HepG2 (cell line): ENCODE data around the gene GARIN5A. TPM values are rescaled to one million over a fixed set of nuclear protein-coding genes. Genes with fewer than 3 reads are reported as not detected.
A peak's percentile ranks its signal among the peaks of the same experiment; 100 is the strongest.

Experiments used
- ATAC-seq: fragments of 200-7000 bp; cut with Tn5 transposase; 3 replicates; pipeline ENCODE4 v1.9.1; 2020; ENCODE audit warnings: mild to moderate bottlenecking, moderate library complexity
- BruUV-seq: library from RNA; stranded (reverse); fragments of 400-500 nt; replicated peaks from 2 replicates; lab custom pipeline; 2021; lab: Mats Ljungman, UMichigan
- CTCF ChIA-PET: fragments of 300-600 bp; formaldehyde crosslinking; extraction: SDS; loops from one replicate; lab custom pipeline; 2021; ENCODE audit warnings: low total read pairs, inconsistent platforms, low intra/inter-chr PET ratio; lab: Yijun Ruan, JAX
- POLR2A ChIA-PET: fragments of 350-600 bp; sonication (Branson Sonifier 250); formaldehyde crosslinking; loops from one replicate; lab custom pipeline; 2020; ENCODE audit warnings: antibody characterized with exemption, inconsistent platforms; lab: Yijun Ruan, JAX
- DNase-seq: peaks from one replicate; pipeline ENCODE4 v3.0.0-alpha.2; 2015; ENCODE audit warnings: low spot score
- FAIRE-seq: peaks from 3 replicates; lab custom pipeline; 2011; peaks lifted over from hg19 to GRCh38; lab: Jason Lieb, UNC
- H2AFZ ChIP-seq: one replicate; pipeline ENCODE4 v1.6.1; 2011; ENCODE audit warnings: low read length, inconsistent platforms
- H3K27ac ChIP-seq: fragments of 300-600 bp; 3 replicates; pipeline ENCODE4 v1.8.0; 2011; ENCODE audit warnings: mixed run types, mild to moderate bottlenecking, mixed read lengths, low read length, inconsistent platforms; ENCODE audit not compliant: insufficient read depth; ENCODE audit errors: extremely low read length
- H3K27me3 ChIP-seq, 2 experiments: fragments of 200-600 bp in 1 of 2; 2 replicates in 1 of 2; 3 replicates in 1 of 2; pipeline versions ENCODE4 v1.6.0 to v1.8.0; 2011; ENCODE audit warnings: low read length in 2 of 2, mild to moderate bottlenecking in 2 of 2, moderate library complexity in 2 of 2, inconsistent platforms in 1 of 2; ENCODE audit not compliant: insufficient read depth in 2 of 2, control insufficient read depth in 1 of 2
- H3K36me3 ChIP-seq, 2 experiments: fragments of 200-600 bp in 1 of 2; replicated peaks in 1 of 2; 2 replicates in 1 of 2; 3 replicates in 1 of 2; pipeline versions ENCODE4 v1.5.1 to v1.8.0; 2011; ENCODE audit warnings: low read length in 2 of 2, inconsistent platforms in 1 of 2; ENCODE audit not compliant: insufficient read depth in 2 of 2, control insufficient read depth in 1 of 2
- H3K4me1 ChIP-seq: 2 replicates; pipeline ENCODE4 v1.5.1; 2012; ENCODE audit warnings: low read length, inconsistent platforms; ENCODE audit not compliant: insufficient read depth
- H3K4me2 ChIP-seq: 2 replicates; pipeline ENCODE4 v1.6.0; 2011; ENCODE audit warnings: low read depth, low read length, inconsistent platforms
- H3K4me3 ChIP-seq, 3 experiments: fragments of 200-600 bp in 1 of 3; sonication (generic), shearing (Covaris generic) in 1 of 3; replicated peaks in 1 of 3; 2 replicates each; pipeline ENCODE4 v1.5.1; 2011 to 2016; ENCODE audit warnings: low read length in 3 of 3, inconsistent platforms in 2 of 3, low read depth in 2 of 3, mild to moderate bottlenecking in 2 of 3, control low read depth in 1 of 3, mixed read lengths in 1 of 3; ENCODE audit not compliant: insufficient read depth in 1 of 3
- H3K79me2 ChIP-seq: one replicate; pipeline ENCODE4 v1.6.1; 2011; ENCODE audit warnings: low read length, inconsistent platforms; ENCODE audit not compliant: insufficient read depth
- H3K9ac ChIP-seq: 2 replicates; pipeline ENCODE4 v1.6.0; 2011; ENCODE audit warnings: mild to moderate bottlenecking, low read depth, low read length, inconsistent platforms; ENCODE audit not compliant: insufficient read depth
- H3K9me3 ChIP-seq: 2 replicates; pipeline ENCODE4 v1.5.1; 2012; ENCODE audit warnings: mild to moderate bottlenecking, low read length
- H4K20me1 ChIP-seq: 2 replicates; pipeline ENCODE4 v1.6.0; 2011; ENCODE audit warnings: inconsistent platforms, mild to moderate bottlenecking, low read length, moderate library complexity; ENCODE audit not compliant: insufficient read depth
- SMAD3 ChIP-seq: sonication (generic); formaldehyde crosslinking; IDR thresholded peaks from 2 replicates; pipeline ENCODE4 v1.4.0; 2020; ENCODE audit warnings: missing genetic modification reagents
- ZBTB3 ChIP-seq: sonication (generic); formaldehyde crosslinking; IDR thresholded peaks from 2 replicates; pipeline ENCODE4 v1.4.0; 2020; ENCODE audit warnings: low read depth, mild to moderate bottlenecking, moderate library complexity, missing genetic modification reagents, borderline replicate concordance
- ZNF337 ChIP-seq: sonication (generic); formaldehyde crosslinking; IDR thresholded peaks from 2 replicates; pipeline ENCODE4 v1.5.1; 2020; ENCODE audit warnings: missing genetic modification reagents, low read depth, mild to moderate bottlenecking, borderline replicate concordance
- ZNF512B ChIP-seq: sonication (generic); formaldehyde crosslinking; IDR thresholded peaks from 2 replicates; pipeline ENCODE4 v1.5.1; 2020; ENCODE audit warnings: missing genetic modification reagents, mild to moderate bottlenecking, borderline replicate concordance
- ZNF615 ChIP-seq: sonication (generic); formaldehyde crosslinking; IDR thresholded peaks from 2 replicates; pipeline ENCODE4 v1.5.0; 2020; ENCODE audit warnings: mild to moderate bottlenecking, missing genetic modification reagents, borderline replicate concordance
- ZNF777 ChIP-seq: sonication (generic); formaldehyde crosslinking; IDR thresholded peaks from 2 replicates; pipeline ENCODE4 v1.4.0; 2020; ENCODE audit warnings: missing genetic modification reagents
- ZNF850 ChIP-seq: sonication (generic); formaldehyde crosslinking; conservative IDR thresholded peaks from 2 replicates; pipeline ENCODE4 v1.9.0; 2021; ENCODE audit warnings: mild to moderate bottlenecking, missing genetic modification reagents
- ZSCAN21 ChIP-seq: sonication (generic); formaldehyde crosslinking; IDR thresholded peaks from 2 replicates; pipeline ENCODE4 v1.8.0; 2022; ENCODE audit warnings: mild to moderate bottlenecking, missing genetic modification reagents, moderate library complexity, borderline replicate concordance
- WGBS: methylation state at CpG from one replicate; pipeline ENCODE4 v1.1.6; 2017; ENCODE audit warnings: low lambda C conversion rate; 5-methylcytosine and 5-hydroxymethylcytosine counted together
- in situ Hi-C: cut with HindIII; loops from 2 replicates; pipeline ENCODE4 v1.10.0; 2017; ENCODE audit warnings: low pct_unique_long_range_greater_than_20kb; ENCODE audit not compliant: extremely low pct_ligation_motif_present
- intact Hi-C: fragments of 100-400 bp; cut with micrococcal nuclease; formaldehyde crosslinking; loops from one replicate; pipeline ENCODE4 v1.10.0; 2022; ENCODE audit not compliant: unreplicated experiment
- polyA plus RNA-seq, 8 experiments: library from polyadenylated mRNA; depleted of rRNA in 3 of 8; stranded (reverse) in 7 of 8; unstranded in 1 of 8; fragments of >200 nt; fragmentation: Illumina TruSeq in 4 of 8; extraction: Trizol in 4 of 8; gene quantifications; 2 replicates each; pipeline versions ENCODE4 v1.2.1 to v1.2.3, GENCODE V29; 2011 to 2016; ENCODE audit warnings: low read depth in 4 of 8, missing spikeins in 1 of 8, mixed read lengths in 1 of 8; ENCODE audit not compliant: insufficient read depth in 1 of 8
- total RNA-seq, 5 experiments: library from RNA; depleted of rRNA; stranded (reverse); fragments of >200 nt; fragmentation: Illumina TruSeq; extraction: Trizol; gene quantifications; 2 replicates each; pipeline ENCODE4 v1.2.3, GENCODE V29; 2016; ENCODE audit warnings: low read depth in 1 of 5
- TF ChIP-seq, protein P1 (sequence below): fragments of 450-650 bp; IDR thresholded peaks from 2 replicates; pipeline ENCODE4 v1.6.1; 2016
- TF ChIP-seq, protein P2 (sequence below): sonication (generic); IDR thresholded peaks from 2 replicates; pipeline ENCODE4 v1.6.1; 2016; ENCODE audit warnings: low read depth, borderline replicate concordance

GARIN5A gene
- total and polyA plus RNA-seq, 2 of the 13 experiments (the other 11 are each of a cell fraction or from before 2014, with no cell fraction given), result not detected

DNA sequence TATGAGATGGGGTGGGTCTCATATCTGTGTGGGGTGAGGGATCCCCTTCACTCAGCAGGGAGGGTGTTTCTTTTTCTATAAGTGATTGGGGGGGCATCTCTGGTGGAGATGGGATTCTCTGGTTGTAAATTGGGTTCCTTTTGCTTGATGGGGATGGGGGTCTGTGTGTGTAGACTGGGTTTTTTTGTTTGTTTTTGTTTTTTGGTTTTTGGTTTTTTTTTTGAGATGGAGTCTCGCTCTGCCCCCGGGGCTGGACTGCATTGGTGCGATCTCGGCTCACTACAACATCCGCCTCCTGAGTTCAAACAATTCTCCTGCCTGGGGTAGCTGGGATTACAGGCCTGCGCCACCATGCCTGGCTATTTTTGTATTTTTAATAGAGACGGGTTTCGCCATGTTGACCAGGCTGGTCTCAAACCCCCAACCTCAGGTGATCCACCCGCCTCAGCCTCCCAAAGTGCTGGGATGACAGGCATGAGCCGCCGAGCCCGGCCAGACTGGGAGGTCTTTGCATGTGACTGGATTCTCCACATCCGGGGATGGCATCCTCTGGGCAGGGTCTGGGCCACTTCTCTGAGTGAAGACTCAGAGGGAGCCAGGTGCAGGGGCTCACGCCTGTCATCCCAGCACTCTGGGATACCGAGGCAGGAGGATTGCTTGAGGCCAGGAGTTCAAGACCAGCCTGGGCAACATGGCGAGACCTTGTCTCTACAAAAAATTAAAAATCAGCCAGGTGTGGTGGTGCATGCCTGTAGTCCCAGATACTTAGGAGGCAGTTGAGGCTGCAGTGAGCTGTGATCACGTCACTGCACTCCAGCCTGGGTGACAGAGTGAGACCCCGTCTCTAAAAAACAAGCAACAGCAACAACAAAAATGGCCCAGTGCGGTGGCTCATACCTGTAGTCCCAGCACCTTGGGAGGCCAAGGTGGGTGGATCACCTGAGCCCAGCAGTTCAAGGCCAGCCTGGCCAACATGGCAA is 43.2 kb downstream of the GARIN5A start (continued):
- TF ChIP-seq ZNF337 (CRISPR knock-in tag) (no peak), SMAD3 (CRISPR knock-in tag) (no peak), ZNF615 (CRISPR knock-in tag) (no peak), ZNF850 (CRISPR knock-in tag) (no peak)
- TF ChIP-seq, protein P1, sequence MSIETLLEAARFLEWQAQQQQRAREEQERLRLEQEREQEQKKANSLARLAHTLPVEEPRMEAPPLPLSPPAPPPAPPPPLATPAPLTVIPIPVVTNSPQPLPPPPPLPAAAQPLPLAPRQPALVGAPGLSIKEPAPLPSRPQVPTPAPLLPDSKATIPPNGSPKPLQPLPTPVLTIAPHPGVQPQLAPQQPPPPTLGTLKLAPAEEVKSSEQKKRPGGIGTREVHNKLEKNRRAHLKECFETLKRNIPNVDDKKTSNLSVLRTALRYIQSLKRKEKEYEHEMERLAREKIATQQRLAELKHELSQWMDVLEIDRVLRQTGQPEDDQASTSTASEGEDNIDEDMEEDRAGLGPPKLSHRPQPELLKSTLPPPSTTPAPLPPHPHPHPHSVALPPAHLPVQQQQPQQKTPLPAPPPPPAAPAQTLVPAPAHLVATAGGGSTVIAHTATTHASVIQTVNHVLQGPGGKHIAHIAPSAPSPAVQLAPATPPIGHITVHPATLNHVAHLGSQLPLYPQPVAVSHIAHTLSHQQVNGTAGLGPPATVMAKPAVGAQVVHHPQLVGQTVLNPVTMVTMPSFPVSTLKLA, result no peak

DNA sequence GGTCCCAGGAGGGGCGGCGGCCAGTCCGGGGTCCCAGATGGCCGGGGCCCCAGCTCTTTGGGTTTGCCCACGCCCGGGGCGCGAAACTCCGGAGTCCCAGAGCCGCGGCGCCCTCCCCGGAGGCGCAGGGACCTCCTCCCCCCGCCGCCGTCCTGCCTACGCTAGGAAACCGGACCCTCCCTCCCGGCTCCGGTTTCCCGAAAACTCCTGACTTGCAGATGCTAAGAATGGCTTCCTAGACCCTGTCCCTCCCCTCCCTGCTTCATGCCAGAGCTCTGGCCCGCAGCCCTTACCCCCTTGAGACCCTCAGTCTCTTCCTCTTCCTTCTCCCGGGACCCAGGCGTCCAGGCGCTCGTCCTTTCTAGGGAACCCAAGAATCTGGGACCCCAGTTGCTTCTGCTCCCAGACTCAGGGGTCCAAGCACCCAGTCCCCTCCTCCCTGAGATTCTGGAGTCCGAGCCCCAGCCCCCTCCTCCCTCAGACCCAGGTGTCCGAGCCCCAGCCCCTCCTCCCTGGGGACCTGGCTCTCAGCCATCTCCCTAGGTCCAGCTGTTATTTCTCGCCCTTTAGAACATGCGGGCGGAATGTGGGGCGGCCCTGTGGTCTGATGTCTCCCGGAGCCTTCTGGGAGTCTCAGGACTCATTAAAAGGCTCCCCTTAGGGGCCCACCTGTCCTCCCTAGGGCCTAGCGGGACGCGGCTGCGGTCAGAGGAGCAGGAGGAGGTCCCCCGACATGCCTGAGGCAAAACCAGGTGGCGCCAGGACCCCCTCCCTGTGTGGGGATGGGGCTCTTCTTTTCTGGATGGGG is 44.2 kb downstream of the GARIN5A start, which contains the start of gene MYBPC2:
TSS of gene MYBPC2 (plus strand) at position 672 of the 808 bp plus-strand sequence. CDS start at position 734, 62 bp downstream.
- in situ Hi-C loops, result no loop called here
- WGBS, result 4% methylated on average over 26 of the region's 40 CpGs
- Histone ChIP-seq H2AFZ (no peak within 1 kb of the TSS), H3K27me3 (peaks cover 10 to 24% of the 10 kb centered on the region in 2 experiments; a peak in 4 of 5 replicates), H3K4me1 (peaks cover 10% of the 10 kb centered on the region), H3K9ac (peak within 1 kb of the TSS; percentile 58), H3K79me2 (no peaks in the 10 kb centered on the region)
- ATAC-seq, result no peak; the same call in 2 of the 3 replicates
- TF ChIP-seq ZNF512B (CRISPR knock-in tag) (no peak), ZNF777 (0 out of 2 replicates have a peak, but pooled peaks have one; percentile 41), ZSCAN21 (CRISPR knock-in tag) (0 out of 2 replicates have a peak, but pooled peaks have one; percentile 32), ZBTB3 (no peak)
- TF ChIP-seq, protein P2, sequence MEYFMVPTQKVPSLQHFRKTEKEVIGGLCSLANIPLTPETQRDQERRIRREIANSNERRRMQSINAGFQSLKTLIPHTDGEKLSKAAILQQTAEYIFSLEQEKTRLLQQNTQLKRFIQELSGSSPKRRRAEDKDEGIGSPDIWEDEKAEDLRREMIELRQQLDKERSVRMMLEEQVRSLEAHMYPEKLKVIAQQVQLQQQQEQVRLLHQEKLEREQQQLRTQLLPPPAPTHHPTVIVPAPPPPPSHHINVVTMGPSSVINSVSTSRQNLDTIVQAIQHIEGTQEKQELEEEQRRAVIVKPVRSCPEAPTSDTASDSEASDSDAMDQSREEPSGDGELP, result peak; percentile 52; the same call in 1 of the 2 replicates
- TF ChIP-seq, all 625 proteins: peak for 3
- ChIA-PET POLR2A (no interaction called here), CTCF (no interaction called here)
- intact Hi-C loops, result no loop called here
- no peaks in the 10 kb centered on the region for H3K36me3 ChIP-seq
- no TSS peak for BruUV-seq
- DNase-seq, result no peak
- no peak within 1 kb of the TSS for H3K27ac ChIP-seq
- H4K20me1 ChIP-seq, result no peaks in the 10 kb centered on the region
- H3K9me3 ChIP-seq, result no peaks in the 10 kb centered on the region
- no peak for FAIRE-seq
- H3K4me2 ChIP-seq, result peak within 1 kb of the TSS; percentile 95
- peak within 1 kb of the TSS; percentile 56 to 70 (median 56); a peak in 5 of 6 replicates for H3K4me3 ChIP-seq
